PC-9 (cell line): ENCODE measurements around the gene ITGAE.

ENCODE experiments used
- CTCF ChIP-seq: fragments of 200-600 bp; sonication (generic); conservative IDR thresholded peaks from 2 replicates; pipeline ENCODE4 v1.6.1; 2017; ENCODE audit warnings: mixed run types, antibody characterized with exemption, mild to moderate bottlenecking, moderate library complexity
- EZH2 ChIP-seq: fragments of 200-600 bp; sonication (generic); IDR thresholded peaks from 2 replicates; pipeline ENCODE4 v1.8.0; 2017; ENCODE audit warnings: antibody characterized with exemption, low read depth

- TF ChIP-seq CTCF (no peak), EZH2 (no peak)
These were observed 23.4 kb downstream of the ITGAE start for GRCh38 chr17:3777366-3778120.
